Upper lobe of left lung (tissue), 6 donors: ENCODE measurements around the gene EGLN2. TPM values are rescaled to one million over a fixed set of nuclear protein-coding genes. Genes with fewer than 3 reads are reported as not detected.

ENCODE experiments used
- ATAC-seq, 2 donors: fragments of 200-7000 bp; cut with Tn5 transposase; one replicate each; pipeline ENCODE4 v1.9.1; 2022; ENCODE audit warnings: mild to moderate bottlenecking in 2 of 2, moderate library complexity in 2 of 2; ENCODE audit not compliant: low FRiP score in 2 of 2
- DNase-seq, 2 donors: peaks; one replicate each; pipeline ENCODE4 v3.0.0-alpha.2; 2019 to 2020
- H3K27ac ChIP-seq, 4 donors: fragments of 200-600 bp; sonication (generic); one replicate each; pipeline ENCODE4 v1.5.1; 2016 to 2019
- H3K27me3 ChIP-seq, 4 donors: fragments of 200-600 bp; sonication (generic); one replicate each; pipeline ENCODE4 v1.5.1; 2017 to 2019
- H3K36me3 ChIP-seq, 4 donors: fragments of 200-600 bp; sonication (generic); one replicate each; pipeline ENCODE4 v1.5.1; 2016 to 2019
- H3K4me1 ChIP-seq, 4 donors: fragments of 200-600 bp; sonication (generic); one replicate each; pipeline ENCODE4 v1.5.1; 2018 to 2019
- H3K4me3 ChIP-seq, 4 donors: fragments of 200-600 bp; sonication (generic); one replicate each; pipeline ENCODE4 v1.5.1; 2017 to 2019; ENCODE audit warnings: mild to moderate bottlenecking in 2 of 4, moderate library complexity in 1 of 4
- H3K9me3 ChIP-seq, 4 donors: fragments of 200-600 bp; sonication (generic); one replicate each; pipeline ENCODE4 v1.5.1; 2018 to 2019
- EP300 ChIP-seq, 4 donors: sonication (generic); formaldehyde crosslinking; IDR thresholded peaks; one replicate each; pipeline ENCODE4 v1.5.1; 2017; ENCODE audit warnings: antibody characterized with exemption in 4 of 4, control low read depth in 2 of 4
- POLR2A ChIP-seq, 4 donors: fragments of 450-650 bp; IDR thresholded peaks; one replicate each; pipeline ENCODE4 v1.5.1; 2016 to 2017; ENCODE audit warnings: antibody characterized with exemption in 4 of 4, mild to moderate bottlenecking in 2 of 4
- POLR2AphosphoS5 ChIP-seq, 2 donors: sonication (generic); formaldehyde crosslinking; IDR thresholded peaks; one replicate each; pipeline ENCODE4 v1.5.1; 2017; ENCODE audit warnings: antibody characterized with exemption in 2 of 2
- whole genome bisulfite sequencing, 2 donors: methylation state at CpG; one replicate each; pipeline ENCODE4 v1.1.5; 2017 to 2018; 5-methylcytosine and 5-hydroxymethylcytosine counted together
- total RNA-seq, 6 donors: library from RNA; depleted of rRNA in 4 of 6; stranded (reverse); fragments of >200 nt in 4 of 6; gene quantifications; one replicate each; pipeline versions ENCODE4 v1.1.0 to v1.2.1, GENCODE V29; 2016 to 2021
- TF ChIP-seq, protein P1 (sequence below), 6 experiments: fragments of 450-650 bp in 4 of 6; fragments of 200-600 bp in 2 of 6; sonication (generic) in 2 of 6; IDR thresholded peaks; one replicate each; pipeline ENCODE4 v1.5.1; 2016 to 2019; ENCODE audit warnings: antibody characterized with exemption in 6 of 6
- donor health status: DM: no; HTN: no; CAD: no; lungs with moderate emphysema.
- donor health status: DM: no; HTN: yes; CAD: no; lungs with severe emphysema.

The EGLN2 gene
- total RNA-seq, 6 donors from 2014 or later, result 170 to 353 (median 211) TPM

GRCh38 chr19:40776932-40777644 is 21.9 kb upstream of the EGLN2 start:
- Histone ChIP-seq H3K27ac (peak overlapping the region; percentile 92 to 98 (median 98)), H3K4me3 (peak overlapping the region; percentile 63 to 90 (median 88)), H3K36me3 (no peaks in the 10 kb centered on the region), H3K4me1 (peaks cover 13 to 20% (median 18%) of the 10 kb centered on the region in 4 donors), H3K9me3 (no peaks in the 10 kb centered on the region), H3K27me3 (no peaks in the 10 kb centered on the region)
- TF ChIP-seq POLR2AphosphoS5 (IDR thresholded peaks at IDR 0.05) (peak in 1 of 2 donors; percentile 9), POLR2A (IDR thresholded peaks at IDR 0.05) (no peak)
- TF ChIP-seq, protein P1, sequence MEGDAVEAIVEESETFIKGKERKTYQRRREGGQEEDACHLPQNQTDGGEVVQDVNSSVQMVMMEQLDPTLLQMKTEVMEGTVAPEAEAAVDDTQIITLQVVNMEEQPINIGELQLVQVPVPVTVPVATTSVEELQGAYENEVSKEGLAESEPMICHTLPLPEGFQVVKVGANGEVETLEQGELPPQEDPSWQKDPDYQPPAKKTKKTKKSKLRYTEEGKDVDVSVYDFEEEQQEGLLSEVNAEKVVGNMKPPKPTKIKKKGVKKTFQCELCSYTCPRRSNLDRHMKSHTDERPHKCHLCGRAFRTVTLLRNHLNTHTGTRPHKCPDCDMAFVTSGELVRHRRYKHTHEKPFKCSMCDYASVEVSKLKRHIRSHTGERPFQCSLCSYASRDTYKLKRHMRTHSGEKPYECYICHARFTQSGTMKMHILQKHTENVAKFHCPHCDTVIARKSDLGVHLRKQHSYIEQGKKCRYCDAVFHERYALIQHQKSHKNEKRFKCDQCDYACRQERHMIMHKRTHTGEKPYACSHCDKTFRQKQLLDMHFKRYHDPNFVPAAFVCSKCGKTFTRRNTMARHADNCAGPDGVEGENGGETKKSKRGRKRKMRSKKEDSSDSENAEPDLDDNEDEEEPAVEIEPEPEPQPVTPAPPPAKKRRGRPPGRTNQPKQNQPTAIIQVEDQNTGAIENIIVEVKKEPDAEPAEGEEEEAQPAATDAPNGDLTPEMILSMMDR (IDR thresholded peaks at IDR 0.05), result peak in 2 of 6 experiments; percentile 6
- peak; percentile 91 for ATAC-seq
- WGBS, 2 donors, result 10 to 11% methylated on average over 13 of the region's 13 CpGs
- peak in 1 of 2 donors; percentile 96 for DNase-seq

DNA sequence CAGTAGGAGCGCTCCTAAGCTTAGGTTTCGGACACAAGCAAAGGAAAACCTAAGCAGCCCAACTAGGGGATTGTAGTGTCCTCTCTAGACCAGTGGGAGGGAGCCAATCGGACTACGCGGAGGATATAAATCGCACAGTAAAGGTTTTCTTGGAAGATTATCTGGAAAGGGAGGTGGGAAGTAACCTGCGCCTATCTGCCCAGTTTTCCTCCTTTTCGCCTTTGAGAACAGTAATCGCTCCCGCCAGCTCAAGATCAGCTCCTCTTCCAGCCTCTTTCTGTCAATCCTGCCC is 21.4 kb upstream of the EGLN2 start:
- peak overlapping the region; percentile 92 to 98 (median 98) for H3K27ac ChIP-seq
- WGBS, 2 donors, result 0% methylated on average over 10 of the region's 10 CpGs
- no peaks in the 10 kb centered on the region for H3K27me3 ChIP-seq
- no peaks in the 10 kb centered on the region for H3K36me3 ChIP-seq
- ATAC-seq (no peak), DNase-seq (no peak)
- H3K9me3 ChIP-seq, result no peaks in the 10 kb centered on the region
- peaks cover 13 to 20% (median 18%) of the 10 kb centered on the region in 4 donors for H3K4me1 ChIP-seq
- H3K4me3 ChIP-seq, result peak overlapping the region; percentile 63 to 90 (median 88)
- TF ChIP-seq POLR2AphosphoS5 (IDR thresholded peaks at IDR 0.05) (no peak), POLR2A (IDR thresholded peaks at IDR 0.05) (no peak), EP300 (IDR thresholded peaks at IDR 0.05) (peak in 1 of 4 donors; percentile 31)
- TF ChIP-seq, protein P1 (IDR thresholded peaks at IDR 0.05), result no peak

DNA sequence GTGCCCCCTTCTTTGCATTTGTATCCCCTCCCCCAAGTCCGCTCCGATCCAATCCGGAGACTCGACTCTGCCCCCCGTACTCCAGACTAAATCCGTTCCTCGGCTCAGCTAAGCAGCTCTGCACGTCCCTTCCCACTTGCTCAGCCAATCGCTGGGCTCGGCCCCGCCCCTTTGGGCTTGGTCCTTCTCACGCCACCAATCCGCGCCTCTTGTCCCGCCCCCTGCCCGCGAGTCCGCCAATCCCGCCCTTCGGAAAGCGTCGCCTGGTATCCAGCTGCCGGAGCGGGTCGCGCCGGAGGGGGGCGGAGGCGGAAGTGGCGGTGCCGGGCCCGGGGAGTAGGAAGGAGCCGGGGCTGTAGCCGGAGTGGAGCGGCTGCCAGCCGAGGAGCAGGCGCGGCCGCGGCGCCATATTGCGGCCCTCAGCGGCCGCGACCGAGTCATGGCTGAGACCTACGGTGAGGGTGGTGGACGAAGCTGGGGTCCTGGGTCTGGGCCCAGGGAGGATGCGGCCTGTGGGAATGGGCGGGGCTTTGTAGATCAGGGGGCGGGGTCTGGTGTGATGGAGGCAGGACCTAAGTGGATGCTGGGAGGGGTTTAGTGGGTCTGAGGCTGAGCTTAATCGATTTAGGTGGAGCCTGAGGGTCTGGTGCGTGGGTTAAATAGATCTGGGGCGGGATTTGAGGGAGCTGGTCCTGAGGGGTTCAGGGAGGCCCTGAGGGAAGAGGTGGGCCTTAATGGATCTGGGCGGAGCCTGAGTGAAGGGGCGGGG is 20.9 kb upstream of the EGLN2 start, which contains the start of gene RAB4B:
RAB4B (plus strand) TSS at position 311 of the 769 bp plus-strand sequence; CDS start at position 440, 129 bp downstream.
- peak within 1 kb of the TSS; percentile 92 to 98 (median 98) for H3K27ac ChIP-seq
- 0% methylated on average over 16 to 40 of the region's 56 CpGs for WGBS, 2 donors
- H3K4me1 ChIP-seq, result peaks cover 13 to 20% (median 18%) of the 10 kb centered on the region in 4 donors
- peak within 1 kb of the TSS; percentile 75 to 90 (median 88) for H3K4me3 ChIP-seq
- no peaks in the 10 kb centered on the region for H3K27me3 ChIP-seq
- DNase-seq (peak; percentile 100), ATAC-seq (peak; percentile 98)
- no peaks in the 10 kb centered on the region for H3K9me3 ChIP-seq
- TF ChIP-seq, protein P1 (IDR thresholded peaks at IDR 0.05), result peak in 4 of 6 experiments; percentile 47 to 64 (median 54)
- TF ChIP-seq POLR2A (IDR thresholded peaks at IDR 0.05) (peak; percentile 28 to 91 (median 59)), EP300 (IDR thresholded peaks at IDR 0.05) (no peak), POLR2AphosphoS5 (IDR thresholded peaks at IDR 0.05) (peak; percentile 81 to 89)
- no peaks in the 10 kb centered on the region for H3K36me3 ChIP-seq

DNA sequence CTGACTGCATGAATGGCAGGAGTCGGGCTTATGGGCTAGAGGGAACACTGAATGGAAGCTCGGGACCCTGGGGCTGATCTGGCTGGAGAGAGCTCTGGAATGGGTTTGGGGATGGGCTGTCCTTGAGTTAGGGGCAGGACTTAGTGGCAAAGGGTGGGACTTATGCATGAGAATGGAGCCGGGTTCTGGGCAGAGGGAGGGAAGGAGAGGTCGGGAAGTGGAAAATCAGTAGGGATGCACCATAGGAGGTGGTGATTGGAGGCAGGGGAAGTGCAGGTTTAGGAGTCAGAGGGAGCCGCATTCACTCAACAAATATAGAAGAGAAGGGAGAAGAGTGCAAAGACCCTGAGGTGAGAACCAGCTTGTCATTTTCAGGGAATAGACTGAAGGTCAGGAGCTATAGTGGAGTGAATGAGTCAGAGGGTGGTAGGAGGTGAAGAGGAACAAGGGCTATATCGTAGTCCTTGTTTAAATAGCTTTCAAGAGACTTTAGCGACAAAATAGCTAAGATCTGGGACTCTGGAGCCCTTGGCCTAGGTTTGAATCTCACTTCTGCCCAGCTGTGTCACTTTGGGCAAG is 20.2 kb upstream of the EGLN2 start:
- Histone ChIP-seq H3K27ac (peak overlapping the region; percentile 92 to 98 (median 98)), H3K36me3 (peaks cover 0 to 4% (median 2%) of the 10 kb centered on the region in 4 donors), H3K9me3 (no peaks in the 10 kb centered on the region), H3K4me3 (peak overlapping the region; percentile 75 to 90 (median 88)), H3K27me3 (no peaks in the 10 kb centered on the region), H3K4me1 (peaks cover 13 to 20% (median 18%) of the 10 kb centered on the region in 4 donors)
- DNase-seq (no peak), ATAC-seq (no peak)
- 10 to 13% methylated on average over 7 of the region's 7 CpGs for WGBS, 2 donors
- TF ChIP-seq EP300 (IDR thresholded peaks at IDR 0.05), result no peak
- no peak for TF ChIP-seq POLR2AphosphoS5 (IDR thresholded peaks at IDR 0.05)
- TF ChIP-seq, protein P1 (IDR thresholded peaks at IDR 0.05), result no peak
- TF ChIP-seq POLR2A (IDR thresholded peaks at IDR 0.05), result no peak
